Endodermal cell (in vitro differentiated cells): ENCODE measurements around the gene VANGL2. TPM values are rescaled to one million over a fixed set of nuclear protein-coding genes. Genes with fewer than 3 reads are reported as not detected.

Experiments used
- DNase-seq: peaks from one replicate; pipeline ENCODE4 v3.0.0-alpha.2; 2017
- H3K27ac ChIP-seq: 2 replicates; pipeline ENCODE4 v1.5.1; 2013; ENCODE audit warnings: mild to moderate bottlenecking, low read depth, low read length, moderate library complexity
- H3K27me3 ChIP-seq: 2 replicates; pipeline ENCODE4 v1.6.1; 2013; ENCODE audit warnings: mild to moderate bottlenecking, low read length, moderate library complexity; ENCODE audit not compliant: insufficient read depth, control insufficient read depth, poor library complexity, severe bottlenecking
- H3K36me3 ChIP-seq: 2 replicates; pipeline ENCODE4 v1.7.0; 2013; ENCODE audit warnings: mild to moderate bottlenecking, low read length, moderate library complexity; ENCODE audit not compliant: control insufficient read depth, insufficient read depth
- H3K4me1 ChIP-seq: one replicate; pipeline ENCODE4 v1.7.0; 2013; ENCODE audit warnings: low read length; ENCODE audit not compliant: control insufficient read depth, insufficient read depth
- H3K4me3 ChIP-seq: 2 replicates; pipeline ENCODE4 v1.5.1; 2013; ENCODE audit warnings: mild to moderate bottlenecking, low read length, moderate library complexity
- H3K9ac ChIP-seq: 2 replicates; pipeline ENCODE4 v1.6.1; 2013; ENCODE audit warnings: mild to moderate bottlenecking, low read length, moderate library complexity; ENCODE audit not compliant: poor library complexity, severe bottlenecking; ENCODE audit errors: extremely low read depth
- H3K9me3 ChIP-seq: 2 replicates; pipeline ENCODE4 v1.6.1; 2013; ENCODE audit warnings: mild to moderate bottlenecking, low read length, moderate library complexity; ENCODE audit not compliant: control insufficient read depth
- H3K27ac Mint-ChIP-seq: 2 replicates; pipeline ENCODE4 v1.8.0; 2020; ENCODE audit warnings: mixed read lengths
- H3K27me3 Mint-ChIP-seq: 2 replicates; pipeline ENCODE4 v1.8.0; 2021; ENCODE audit warnings: mild to moderate bottlenecking, mixed read lengths; ENCODE audit not compliant: insufficient read depth
- H3K36me3 Mint-ChIP-seq: 2 replicates; pipeline ENCODE4 v1.8.0; 2020; ENCODE audit warnings: low read depth, mixed read lengths
- H3K4me1 Mint-ChIP-seq: 2 replicates; pipeline ENCODE4 v1.8.0; 2020; ENCODE audit warnings: mixed read lengths
- H3K4me3 Mint-ChIP-seq: 2 replicates; pipeline ENCODE4 v1.8.0; 2020; ENCODE audit warnings: mild to moderate bottlenecking, moderate library complexity, mixed read lengths
- H3K9me3 Mint-ChIP-seq: 2 replicates; pipeline ENCODE4 v1.8.0; 2020; ENCODE audit warnings: mild to moderate bottlenecking, mixed read lengths
- WGBS, 2 experiments: methylation state at CpG; one replicate each; pipeline versions ENCODE4 v1.1.5 to v1.1.7; 2013; ENCODE audit warnings: missing lambda C conversion rate in 2 of 2, mixed read lengths in 1 of 2; ENCODE audit not compliant: insufficient coverage in 1 of 2, insufficient read length in 1 of 2; 5-methylcytosine and 5-hydroxymethylcytosine counted together
- total RNA-seq, 2 donors: library from RNA; stranded (reverse); fragmentation: NEBNext Ultra II Directional in 1 of 2; extraction: Animal tissue kit (Norgen Biotek cat#: 25700) in 1 of 2; gene quantifications; 2 replicates in 1 of 2; 3 replicates in 1 of 2; pipeline ENCODE4 v1.2.1, GENCODE V29; 2021
- TF ChIP-seq, protein P1 (sequence below): fragments of 200-600 bp; sonication (generic); conservative IDR thresholded peaks from 2 replicates; pipeline ENCODE4 v1.5.0; 2021; ENCODE audit warnings: antibody characterized with exemption, mild to moderate bottlenecking

The VANGL2 gene
- total RNA-seq, 2 donors from 2014 or later, result 62.5 to 67.5 TPM

GRCh38 chr1:160419838-160420169 lies 19.4 kb downstream of the VANGL2 start:
- Histone ChIP-seq H3K27me3 (no peaks in the 10 kb centered on the region), H3K27ac (no peak overlapping the region), H3K4me3 (no peak overlapping the region), H3K4me1 (peaks cover 9% of the 10 kb centered on the region), H3K9me3 (no peaks in the 10 kb centered on the region), H3K36me3 (peaks cover 82% of the 10 kb centered on the region), H3K9ac (no peak overlapping the region)
- Mint-ChIP-seq H3K9me3 (no peaks in the 10 kb centered on the region), H3K4me1 (peaks cover 2% of the 10 kb centered on the region), H3K4me3 (no peak overlapping the region), H3K27me3 (no peaks in the 10 kb centered on the region), H3K36me3 (peaks cover 61% of the 10 kb centered on the region), H3K27ac (no peak overlapping the region)
- DNase-seq, result no peak
- TF ChIP-seq, protein P1, sequence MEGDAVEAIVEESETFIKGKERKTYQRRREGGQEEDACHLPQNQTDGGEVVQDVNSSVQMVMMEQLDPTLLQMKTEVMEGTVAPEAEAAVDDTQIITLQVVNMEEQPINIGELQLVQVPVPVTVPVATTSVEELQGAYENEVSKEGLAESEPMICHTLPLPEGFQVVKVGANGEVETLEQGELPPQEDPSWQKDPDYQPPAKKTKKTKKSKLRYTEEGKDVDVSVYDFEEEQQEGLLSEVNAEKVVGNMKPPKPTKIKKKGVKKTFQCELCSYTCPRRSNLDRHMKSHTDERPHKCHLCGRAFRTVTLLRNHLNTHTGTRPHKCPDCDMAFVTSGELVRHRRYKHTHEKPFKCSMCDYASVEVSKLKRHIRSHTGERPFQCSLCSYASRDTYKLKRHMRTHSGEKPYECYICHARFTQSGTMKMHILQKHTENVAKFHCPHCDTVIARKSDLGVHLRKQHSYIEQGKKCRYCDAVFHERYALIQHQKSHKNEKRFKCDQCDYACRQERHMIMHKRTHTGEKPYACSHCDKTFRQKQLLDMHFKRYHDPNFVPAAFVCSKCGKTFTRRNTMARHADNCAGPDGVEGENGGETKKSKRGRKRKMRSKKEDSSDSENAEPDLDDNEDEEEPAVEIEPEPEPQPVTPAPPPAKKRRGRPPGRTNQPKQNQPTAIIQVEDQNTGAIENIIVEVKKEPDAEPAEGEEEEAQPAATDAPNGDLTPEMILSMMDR, result no peak
- WGBS, 2 experiments, result 98 to 100% methylated on average over 3 to 4 of the region's 4 CpGs

DNA sequence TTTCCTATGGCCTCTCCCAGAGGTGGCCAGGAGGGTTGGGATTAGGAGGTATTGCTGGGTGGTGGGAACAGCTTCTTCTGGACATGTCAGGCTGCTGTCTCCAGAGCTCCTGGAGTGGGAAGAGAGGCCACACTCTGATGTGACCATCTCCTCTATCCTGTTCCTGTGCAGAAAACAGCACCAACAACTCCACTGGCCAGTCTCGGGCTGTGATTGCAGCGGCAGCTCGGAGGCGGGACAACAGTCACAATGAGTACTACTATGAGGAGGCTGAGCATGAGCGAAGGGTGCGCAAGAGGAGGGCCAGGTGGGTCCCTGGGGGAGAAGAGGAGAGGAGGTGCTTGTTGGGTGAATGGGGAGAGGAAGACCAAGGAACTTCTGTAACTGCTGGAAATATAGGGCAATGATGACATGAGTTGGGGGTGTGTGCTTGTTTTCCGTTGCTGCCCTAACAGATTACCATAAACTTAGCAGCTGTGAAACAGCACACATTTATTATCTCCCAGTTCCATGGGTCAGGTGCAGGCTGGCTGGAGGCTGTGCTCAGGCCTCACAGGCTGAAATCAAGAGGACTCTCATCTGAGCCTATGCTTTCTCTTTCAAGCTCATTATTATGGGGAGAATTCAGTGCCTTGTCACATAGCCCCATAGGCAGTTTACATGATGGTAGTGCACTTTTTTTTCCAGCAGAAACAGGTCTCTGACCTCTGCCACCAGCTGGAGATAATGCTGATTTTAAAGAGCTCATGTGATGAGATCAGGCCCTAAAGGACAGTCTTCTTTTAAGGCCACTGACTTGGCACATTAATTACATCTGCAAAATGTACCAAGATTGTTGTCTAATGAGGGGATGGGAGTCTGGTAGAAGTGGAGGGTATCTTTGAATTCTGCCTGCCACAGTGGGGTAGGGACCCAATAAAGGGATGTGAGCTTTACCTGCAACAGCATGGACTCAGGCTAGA lies 20.8 kb downstream of the VANGL2 start:
- no peak for DNase-seq
- Mint-ChIP-seq H3K27ac (peak overlapping the region; percentile 6), H3K27me3 (no peaks in the 10 kb centered on the region), H3K36me3 (peaks cover 71% of the 10 kb centered on the region), H3K9me3 (no peaks in the 10 kb centered on the region), H3K4me1 (no peaks in the 10 kb centered on the region), H3K4me3 (no peak overlapping the region)
- 95 to 98% methylated on average over 7 of the region's 7 CpGs for WGBS, 2 experiments
- peaks cover 85% of the 10 kb centered on the region for H3K36me3 ChIP-seq
- no peak overlapping the region for H3K27ac ChIP-seq
- TF ChIP-seq, protein P1, result no peak
- no peak overlapping the region for H3K4me3 ChIP-seq
- H3K4me1 ChIP-seq, result no peaks in the 10 kb centered on the region
- no peaks in the 10 kb centered on the region for H3K27me3 ChIP-seq
- no peak overlapping the region for H3K9ac ChIP-seq
- H3K9me3 ChIP-seq, result no peaks in the 10 kb centered on the region

DNA sequence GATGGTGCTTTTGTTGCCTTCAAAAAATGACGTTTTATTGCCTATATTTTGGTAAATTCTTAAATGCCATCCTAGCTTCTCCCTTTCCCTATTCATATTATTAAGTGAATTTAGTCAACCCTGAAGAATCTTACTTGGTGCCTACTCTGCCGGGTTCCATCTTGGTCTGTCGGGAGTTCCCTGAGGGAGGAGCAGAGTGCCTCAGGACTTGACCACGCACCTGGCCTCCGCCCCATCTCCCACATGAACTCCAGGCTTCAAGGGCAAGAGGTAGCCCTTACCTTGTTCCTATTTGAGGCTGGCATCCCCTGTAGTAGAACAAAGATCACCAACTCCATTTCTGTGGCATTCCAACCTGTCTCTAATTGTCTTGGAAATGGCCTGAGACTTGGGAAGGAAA lies 21.5 kb downstream of the VANGL2 start:
- Mint-ChIP-seq H3K36me3 (peaks cover 76% of the 10 kb centered on the region), H3K4me3 (no peak overlapping the region)

More for the DNA sequence above, 21.5 kb downstream of the VANGL2 start:
- Histone ChIP-seq H3K4me3 (no peak overlapping the region), H3K9me3 (no peaks in the 10 kb centered on the region), H3K27ac (no peak overlapping the region), H3K4me1 (no peaks in the 10 kb centered on the region), H3K36me3 (peaks cover 86% of the 10 kb centered on the region), H3K9ac (no peak overlapping the region), H3K27me3 (no peaks in the 10 kb centered on the region)
- H3K27ac Mint-ChIP-seq, result no peak overlapping the region
- 91 to 96% methylated on average over 3 to 5 of the region's 5 CpGs for WGBS, 2 experiments
- H3K9me3 Mint-ChIP-seq, result no peaks in the 10 kb centered on the region
- H3K27me3 Mint-ChIP-seq, result no peaks in the 10 kb centered on the region
- H3K4me1 Mint-ChIP-seq, result no peaks in the 10 kb centered on the region
- TF ChIP-seq, protein P1, result no peak
- no peak for DNase-seq
